Left cardiac atrium (tissue), 4 donors: ENCODE results near the gene HOXA7. TPM values are rescaled to one million over a fixed set of nuclear protein-coding genes. Genes with fewer than 3 reads are reported as not detected.
A peak's percentile ranks its signal among the peaks of the same experiment; 100 is the strongest.

Experiments
- ATAC-seq, 2 donors: fragments of 200-7000 bp; cut with Tn5 transposase; one replicate each; pipeline ENCODE4 v1.9.1; 2020; ENCODE audit warnings: mild to moderate bottlenecking in 2 of 2, moderate library complexity in 2 of 2
- DNase-seq: peaks from one replicate; pipeline ENCODE4 v3.0.0-alpha.2; 2020
- intact Hi-C, 2 donors: fragments of 100-400 bp; cut with DNase I; formaldehyde crosslinking; loops; one replicate each; pipeline versions ENCODE4 v1.14.1 to v1.15.1; 2022 to 2023
- total RNA-seq, 2 donors: library from RNA; stranded (reverse); fragmentation: NEBNext Ultra II Directional; extraction: Animal tissue kit (Norgen Biotek cat#: 25700); gene quantifications; one replicate each; pipeline ENCODE4 v1.2.1, GENCODE V29; 2021
- donor health status: DM: no; HTN: yes; CAD: no.
- donor health status: DM: no; HTN: yes; CAD: no; lungs with severe emphysema.
- donor health status: DM: yes; HTN: yes; CAD: no.
- donor health status: Dilated cardiomyopathy.

HOXA7 gene
- total RNA-seq, 2 donors from 2014 or later: 0.12 to 0.39 TPM

- intact Hi-C loops: no loop called here
- DNase-seq (no peak), ATAC-seq (no peak)
Measured at GRCh38 chr7:27185013-27185853, 28.8 kb upstream of the HOXA7 start, which contains the start of gene HOXA11. Gene HOXA11, minus strand, starts transcription at chr7:27185232. Its CDS starts 88 bp downstream, at chr7:27185144.

DNA sequence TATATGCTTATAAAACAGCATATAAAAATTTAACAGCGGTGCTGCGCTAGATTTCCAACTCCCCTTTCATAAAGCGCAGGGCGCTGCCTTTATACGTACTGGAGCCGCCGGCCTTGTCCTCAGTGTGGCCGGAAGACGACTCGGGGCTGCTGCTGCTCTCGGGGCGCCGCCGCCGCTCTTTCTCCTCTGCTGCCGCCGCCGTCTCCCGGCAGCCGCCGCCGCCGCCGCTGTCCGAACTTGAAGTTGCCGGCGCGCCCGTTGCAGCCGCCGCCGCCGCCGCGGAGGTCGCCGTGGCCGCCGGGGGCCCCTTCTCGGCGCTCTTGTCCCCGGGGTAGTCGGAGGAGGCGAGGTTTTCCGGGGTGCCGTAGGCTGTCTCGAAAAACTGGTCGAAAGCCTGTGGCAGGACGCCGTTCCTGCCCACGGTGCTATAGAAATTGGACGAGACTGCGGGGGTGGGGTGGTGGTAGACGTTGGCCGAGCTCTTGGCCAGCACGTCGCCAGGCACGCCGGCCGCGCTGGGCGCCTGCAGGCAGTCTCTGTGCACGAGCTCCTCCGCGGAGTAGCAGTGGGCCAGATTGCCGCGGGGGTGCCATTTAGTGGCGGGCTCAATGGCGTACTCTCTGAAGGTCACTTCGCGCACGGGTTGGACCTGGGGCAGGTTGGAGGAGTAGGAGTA lies 28.0 kb upstream of the HOXA7 start:
- DNase-seq: no peak
- intact Hi-C loops: no loop called here
- peak in 1 of 2 donors; percentile 20 for ATAC-seq

DNA sequence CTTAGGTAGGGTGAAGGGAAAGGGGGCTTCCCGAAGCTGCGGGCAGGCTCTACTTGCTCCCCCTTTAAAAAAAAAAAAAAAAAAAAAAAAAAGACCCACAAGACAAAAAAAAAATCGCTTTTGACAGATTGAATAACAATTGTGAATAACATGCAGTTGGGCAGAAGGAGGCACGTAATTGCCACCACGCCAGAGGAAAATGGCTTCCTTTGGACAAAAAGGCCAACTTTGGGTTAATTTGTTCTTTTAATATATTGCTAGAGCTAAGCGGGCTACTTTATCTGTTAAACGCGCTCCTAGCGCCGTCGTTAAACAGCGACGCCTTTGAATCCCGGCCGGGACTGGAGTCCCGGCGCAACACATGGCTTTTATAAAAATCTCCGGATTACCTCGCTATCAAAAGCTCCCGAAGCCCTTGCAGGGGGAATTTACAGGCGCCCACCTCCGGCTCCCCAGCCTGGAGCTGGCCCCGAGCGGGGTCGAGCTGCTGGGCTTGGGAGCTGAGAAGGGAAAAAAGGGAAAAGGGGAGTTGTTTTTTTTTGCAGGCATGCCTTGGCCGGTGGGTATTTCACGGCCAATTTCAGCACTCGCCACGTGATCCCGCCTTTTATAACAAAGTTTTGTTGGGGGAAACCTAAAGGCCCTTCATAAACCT lies 27.3 kb upstream of the HOXA7 start:
- intact Hi-C loops: no loop called here

DNA sequence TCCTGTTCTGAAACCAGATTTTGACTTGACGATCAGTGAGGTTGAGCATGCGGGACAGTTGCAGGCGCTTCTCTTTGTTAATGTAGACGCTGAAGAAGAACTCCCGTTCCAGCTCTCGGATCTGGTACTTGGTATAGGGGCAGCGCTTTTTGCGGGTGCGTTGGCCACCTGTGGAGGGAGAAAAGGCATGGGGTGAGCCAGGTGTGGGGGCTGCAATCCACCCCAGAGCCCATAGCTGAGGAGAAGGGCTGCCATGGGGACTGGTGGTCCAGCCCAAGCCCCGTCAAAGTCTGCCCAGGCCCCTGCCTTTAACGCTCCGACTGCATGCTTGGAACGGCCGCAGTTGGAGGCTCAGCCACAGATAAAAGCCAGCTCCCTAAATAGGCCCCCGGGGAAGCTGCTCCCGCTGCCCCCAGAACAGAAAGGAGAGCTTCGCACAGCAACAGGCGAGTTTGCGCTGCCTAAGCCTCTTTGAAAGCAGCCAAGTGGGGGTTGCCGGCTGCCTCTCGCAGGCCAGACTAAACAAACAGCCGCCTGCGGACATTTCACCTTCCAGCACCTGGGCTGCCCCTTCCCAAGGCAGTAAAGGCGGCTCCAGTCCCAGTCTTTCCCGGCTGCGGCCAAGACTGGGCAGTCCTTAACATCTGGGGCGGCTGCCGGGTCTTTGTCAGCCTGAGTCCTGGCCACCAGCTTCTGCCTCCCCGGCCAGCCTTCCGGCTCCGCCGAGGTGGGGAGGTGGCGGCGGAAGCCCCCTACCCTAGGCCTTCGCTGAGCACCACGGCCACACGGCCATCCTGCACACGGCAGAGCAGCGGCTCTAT lies 26.6 kb upstream of the HOXA7 start:
- DNase-seq (no peak), ATAC-seq (no peak)
- intact Hi-C loops: no loop called here

More for the DNA sequence above, 27.3 kb upstream of the HOXA7 start:
- ATAC-seq (no peak), DNase-seq (no peak)

GRCh38 chr7:27182285-27182841 lies 25.9 kb upstream of the HOXA7 start:
- DNase-seq: no peak
- intact Hi-C loops: no loop called here
- ATAC-seq: no peak

GRCh38 chr7:27181795-27182275 lies 25.4 kb upstream of the HOXA7 start:
- intact Hi-C loops: no loop called here
- ATAC-seq (no peak), DNase-seq (no peak)

- no peak for ATAC-seq
- intact Hi-C loops: no loop called here
- DNase-seq: no peak
Measured at GRCh38 chr7:27180431-27181420, 24.3 kb upstream of the HOXA7 start.

- peak; percentile 47 to 48 for ATAC-seq
- no peak for DNase-seq
- intact Hi-C loops: no loop called here
Measured at GRCh38 chr7:27179503-27180430, 23.3 kb upstream of the HOXA7 start.

DNA sequence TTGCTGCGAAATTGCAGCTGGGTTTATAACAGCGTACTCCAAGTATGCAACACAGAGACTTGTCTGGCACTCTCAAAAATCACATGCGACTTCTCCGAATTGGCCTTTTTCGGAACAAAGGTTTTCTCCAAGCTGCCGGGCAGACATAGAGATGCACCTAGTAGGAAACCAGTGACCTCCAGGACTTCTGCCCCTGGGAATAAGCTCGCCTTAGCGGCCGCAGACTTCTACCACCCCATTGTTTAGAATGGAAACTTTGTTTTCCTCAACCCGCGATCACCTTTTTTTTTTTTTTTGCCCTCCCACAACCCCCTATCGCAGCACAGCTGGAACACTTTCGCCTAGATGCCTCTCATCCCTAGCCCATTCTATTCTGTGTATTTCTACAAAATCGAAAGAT lies 22.6 kb upstream of the HOXA7 start:
- no peak for ATAC-seq
- no peak for DNase-seq

GRCh38 chr7:27178366-27178765 lies 21.9 kb upstream of the HOXA7 start:
- ATAC-seq (no peak), DNase-seq (no peak)
- intact Hi-C loops: no loop called here

More for the DNA sequence above, 22.6 kb upstream of the HOXA7 start:
- intact Hi-C loops: no loop called here

- intact Hi-C loops: no loop called here
- DNase-seq (no peak), ATAC-seq (no peak)
Measured at GRCh38 chr7:27177795-27178320, 21.4 kb upstream of the HOXA7 start.

DNA sequence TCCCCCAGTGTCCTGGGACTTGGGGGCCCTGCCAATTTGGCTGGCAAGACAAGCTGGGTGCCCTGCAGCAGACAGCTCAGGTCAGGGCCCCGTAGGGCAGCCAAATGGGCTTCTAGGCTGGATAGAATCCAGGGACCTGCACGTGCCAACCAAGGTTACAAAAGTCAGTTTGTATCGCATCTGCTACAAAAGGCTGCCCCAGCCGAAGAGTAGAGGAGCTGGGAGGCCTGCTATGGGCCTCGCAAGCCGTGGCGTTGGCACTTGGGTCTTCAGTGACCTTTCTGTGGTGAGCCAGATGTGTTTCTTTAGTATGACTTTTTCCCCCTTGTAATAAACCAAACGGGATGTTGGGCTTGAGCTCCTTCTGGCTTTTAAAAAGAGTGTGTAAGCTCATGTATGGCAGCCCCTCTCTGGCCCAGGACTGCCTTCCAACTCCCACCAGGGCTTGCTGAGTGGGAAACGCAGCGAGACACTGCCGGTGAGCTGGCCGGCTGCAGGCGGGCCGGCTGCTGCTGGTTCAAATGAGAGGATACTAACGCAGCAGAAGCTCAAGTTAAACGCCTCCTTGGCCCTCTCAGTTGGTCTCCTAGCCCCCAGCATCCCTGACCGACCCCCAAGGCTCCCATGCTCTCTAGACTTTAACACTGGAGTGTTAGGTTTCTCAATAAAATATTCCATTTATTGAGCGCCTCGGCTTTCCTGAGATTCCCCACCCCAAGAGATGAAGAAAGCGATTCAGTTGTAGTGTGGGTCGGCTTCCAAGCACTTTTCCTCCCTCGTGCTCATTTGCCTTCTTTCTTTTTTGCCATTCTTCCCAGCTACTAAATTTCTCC lies 20.7 kb upstream of the HOXA7 start:
- no peak for DNase-seq
- no peak for ATAC-seq
- intact Hi-C loops: no loop called here

DNA sequence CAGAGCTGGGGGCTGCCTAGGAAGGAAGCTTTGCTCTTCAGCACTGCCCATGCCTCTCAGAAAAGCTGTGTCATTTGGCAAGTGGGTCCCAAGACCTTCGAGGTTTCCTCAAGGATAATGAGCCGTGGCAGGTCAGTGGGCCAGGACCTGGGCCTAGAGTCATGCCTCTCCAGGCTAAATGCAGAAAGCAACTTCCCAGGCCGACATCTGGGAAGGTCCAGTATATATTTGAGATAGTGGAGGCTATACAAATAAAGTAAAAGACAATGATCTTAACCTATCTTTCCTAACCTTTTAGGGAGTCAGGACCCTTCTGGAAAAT lies 20.0 kb upstream of the HOXA7 start:
- ATAC-seq (no peak), DNase-seq (no peak)
- intact Hi-C loops: no loop called here

GRCh38 chr7:27175626-27176523 lies 19.4 kb upstream of the HOXA7 start:
- intact Hi-C loops: no loop called here
- DNase-seq: no peak

More at GRCh38 chr7:27175626-27176523, 19.4 kb upstream of the HOXA7 start:
- ATAC-seq: no peak
